Mammary epithelial cell (primary cell): Measurements from ENCODE around the gene ATP11C.

Experiments
- CTCF ChIP-seq, 2 donors: IDR thresholded peaks in 1 of 2; conservative IDR thresholded peaks in 1 of 2; 2 replicates each; pipeline ENCODE4 v1.5.1; 2011 to 2012; ENCODE audit warnings: inconsistent platforms in 2 of 2, low read length in 2 of 2, mild to moderate bottlenecking in 2 of 2, control low read depth in 1 of 2, low read depth in 1 of 2; ENCODE audit not compliant: insufficient read depth in 1 of 2; ENCODE audit errors: extremely low read depth in 1 of 2
- EZH2 ChIP-seq: IDR thresholded peaks from 2 replicates; pipeline ENCODE4 v1.6.1; 2012; ENCODE audit warnings: low read length, inconsistent platforms, borderline replicate concordance

GRCh38 chrX:139692908-139693307 lies 239.9 kb downstream of the ATP11C start:
- TF ChIP-seq CTCF (conservative IDR thresholded peaks at IDR 0.05 in 1 of 2, IDR thresholded peaks at IDR 0.05 in 1 of 2; ENCODE audit: extremely low read depth in 1 of 2, insufficient read depth in 1 of 2, low read depth in 1 of 2, low read length in 2 of 2) (no peak), EZH2 (no peak)
